OCI-LY1 (cell line): ENCODE results near the gene ZBED2.

ENCODE experiments used
- H2AFZ ChIP-seq: fragments of 200-600 bp; sonication (generic), shearing (Covaris generic); 2 replicates; pipeline ENCODE4 v1.6.0; 2014; ENCODE audit warnings: antibody characterized with exemption, mild to moderate bottlenecking, low read length
- H3F3A ChIP-seq: fragments of 200-600 bp; sonication (generic), shearing (Covaris generic); 2 replicates; pipeline ENCODE4 v1.6.0; 2014; ENCODE audit warnings: mild to moderate bottlenecking, antibody characterized with exemption, low read length, moderate library complexity; ENCODE audit not compliant: insufficient read depth
- H3K27ac ChIP-seq: fragments of 200-600 bp; sonication (generic); 2 replicates; pipeline ENCODE4 v1.5.1; 2014; ENCODE audit warnings: low read length, mixed run types, mild to moderate bottlenecking, low read depth; ENCODE audit not compliant: poor library complexity, severe bottlenecking
- H3K27me3 ChIP-seq: fragments of 200-600 bp; sonication (generic); 2 replicates; pipeline ENCODE4 v1.6.0; 2014; ENCODE audit warnings: antibody characterized with exemption, mild to moderate bottlenecking, low read length, moderate library complexity; ENCODE audit not compliant: insufficient read depth
- H3K36me3 ChIP-seq: fragments of 200-600 bp; sonication (generic); 2 replicates; pipeline ENCODE4 v1.6.1; 2014; ENCODE audit warnings: mild to moderate bottlenecking, antibody characterized with exemption, low read length, moderate library complexity, mixed read lengths; ENCODE audit not compliant: insufficient read depth
- H3K4me1 ChIP-seq: fragments of 200-600 bp; sonication (generic); 2 replicates; pipeline ENCODE4 v1.5.1; 2014; ENCODE audit warnings: mild to moderate bottlenecking, low read length, moderate library complexity; ENCODE audit not compliant: insufficient read depth, severe bottlenecking
- H3K4me2 ChIP-seq: fragments of 200-600 bp; sonication (generic), shearing (Covaris generic); 2 replicates; pipeline ENCODE4 v1.6.1; 2014; ENCODE audit warnings: low read length
- H3K4me3 ChIP-seq: fragments of 200-600 bp; sonication (generic); 2 replicates; pipeline ENCODE4 v1.5.1; 2014; ENCODE audit warnings: low read length, low read depth, mild to moderate bottlenecking, mixed read lengths; ENCODE audit not compliant: poor library complexity, severe bottlenecking
- H3K79me2 ChIP-seq: fragments of 200-600 bp; shearing (Covaris generic); 2 replicates; pipeline ENCODE4 v1.6.1; 2016; ENCODE audit warnings: mixed run types, low read length, mixed read lengths; ENCODE audit not compliant: insufficient read depth
- H3K9ac ChIP-seq: fragments of 200-600 bp; sonication (generic), shearing (Covaris generic); 2 replicates; pipeline ENCODE4 v1.6.1; 2014; ENCODE audit warnings: mild to moderate bottlenecking, low read length, mixed read lengths
- H3K9me2 ChIP-seq: fragments of 200-600 bp; sonication (generic), shearing (Covaris generic); 2 replicates; pipeline ENCODE4 v1.6.1; 2014; ENCODE audit warnings: low read depth, mild to moderate bottlenecking, low read length, mixed read lengths
- H3K9me3 ChIP-seq: fragments of 200-600 bp; shearing (Covaris generic); 2 replicates; pipeline ENCODE4 v1.6.1; 2014; ENCODE audit warnings: low read length, mixed read lengths
- H4K20me1 ChIP-seq: fragments of 200-600 bp; sonication (generic), shearing (Covaris generic); 2 replicates; pipeline ENCODE4 v1.6.0; 2016; ENCODE audit warnings: mild to moderate bottlenecking, low read length; ENCODE audit not compliant: insufficient read depth
- EZH2 ChIP-seq: fragments of 200-600 bp; sonication (generic), shearing (Covaris generic); IDR thresholded peaks from 2 replicates; pipeline ENCODE4 v1.8.0; 2017; ENCODE audit warnings: borderline replicate concordance, mixed run types, mild to moderate bottlenecking, antibody characterized with exemption, low read length, moderate library complexity, mixed read lengths
- TF ChIP-seq, protein P1 (sequence below): fragments of 200-600 bp; sonication (generic), shearing (Covaris generic); IDR thresholded peaks from 2 replicates; pipeline ENCODE4 v1.5.1; 2017; ENCODE audit warnings: mild to moderate bottlenecking, antibody characterized with exemption, low read length, moderate library complexity, mixed read lengths

ZBED2 gene

GRCh38 chr3:111607240-111607920 is 12.2 kb upstream of the ZBED2 start:
- no peak overlapping the region for H3K4me3 ChIP-seq
- no peak overlapping the region for H3K27ac ChIP-seq
- TF ChIP-seq, protein P1, sequence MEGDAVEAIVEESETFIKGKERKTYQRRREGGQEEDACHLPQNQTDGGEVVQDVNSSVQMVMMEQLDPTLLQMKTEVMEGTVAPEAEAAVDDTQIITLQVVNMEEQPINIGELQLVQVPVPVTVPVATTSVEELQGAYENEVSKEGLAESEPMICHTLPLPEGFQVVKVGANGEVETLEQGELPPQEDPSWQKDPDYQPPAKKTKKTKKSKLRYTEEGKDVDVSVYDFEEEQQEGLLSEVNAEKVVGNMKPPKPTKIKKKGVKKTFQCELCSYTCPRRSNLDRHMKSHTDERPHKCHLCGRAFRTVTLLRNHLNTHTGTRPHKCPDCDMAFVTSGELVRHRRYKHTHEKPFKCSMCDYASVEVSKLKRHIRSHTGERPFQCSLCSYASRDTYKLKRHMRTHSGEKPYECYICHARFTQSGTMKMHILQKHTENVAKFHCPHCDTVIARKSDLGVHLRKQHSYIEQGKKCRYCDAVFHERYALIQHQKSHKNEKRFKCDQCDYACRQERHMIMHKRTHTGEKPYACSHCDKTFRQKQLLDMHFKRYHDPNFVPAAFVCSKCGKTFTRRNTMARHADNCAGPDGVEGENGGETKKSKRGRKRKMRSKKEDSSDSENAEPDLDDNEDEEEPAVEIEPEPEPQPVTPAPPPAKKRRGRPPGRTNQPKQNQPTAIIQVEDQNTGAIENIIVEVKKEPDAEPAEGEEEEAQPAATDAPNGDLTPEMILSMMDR: no peak
- TF ChIP-seq EZH2: no peak
- no peaks in the 10 kb centered on the region for H3K27me3 ChIP-seq
- no peaks in the 10 kb centered on the region for H3K9me3 ChIP-seq
- H3K79me2 ChIP-seq: no peaks in the 10 kb centered on the region
- H3K9ac ChIP-seq: no peak overlapping the region
- H2AFZ ChIP-seq: no peak overlapping the region
- no peaks in the 10 kb centered on the region for H3K36me3 ChIP-seq
- no peaks in the 10 kb centered on the region for H4K20me1 ChIP-seq
- peaks cover 16% of the 10 kb centered on the region for H3K4me1 ChIP-seq
- no peak overlapping the region for H3K4me2 ChIP-seq
- H3K9me2 ChIP-seq: no peaks in the 10 kb centered on the region
- H3F3A ChIP-seq: no peaks in the 10 kb centered on the region

- no peak overlapping the region for H2AFZ ChIP-seq
- peaks cover 15% of the 10 kb centered on the region for H3K4me1 ChIP-seq
- no peaks in the 10 kb centered on the region for H3K9me2 ChIP-seq
- H3K36me3 ChIP-seq: no peaks in the 10 kb centered on the region
- H3K9me3 ChIP-seq: no peaks in the 10 kb centered on the region
- no peak overlapping the region for H3K4me2 ChIP-seq
- H3K27ac ChIP-seq: no peak overlapping the region
- no peak overlapping the region for H3K9ac ChIP-seq
- TF ChIP-seq, protein P1: no peak
- no peak for TF ChIP-seq EZH2
- H3K4me3 ChIP-seq: no peak overlapping the region
- no peaks in the 10 kb centered on the region for H3F3A ChIP-seq
- no peaks in the 10 kb centered on the region for H3K79me2 ChIP-seq
- H3K27me3 ChIP-seq: no peaks in the 10 kb centered on the region
- no peaks in the 10 kb centered on the region for H4K20me1 ChIP-seq
Observed at GRCh38 chr3:111605493-111605892, 10.3 kb upstream of the ZBED2 start.

DNA sequence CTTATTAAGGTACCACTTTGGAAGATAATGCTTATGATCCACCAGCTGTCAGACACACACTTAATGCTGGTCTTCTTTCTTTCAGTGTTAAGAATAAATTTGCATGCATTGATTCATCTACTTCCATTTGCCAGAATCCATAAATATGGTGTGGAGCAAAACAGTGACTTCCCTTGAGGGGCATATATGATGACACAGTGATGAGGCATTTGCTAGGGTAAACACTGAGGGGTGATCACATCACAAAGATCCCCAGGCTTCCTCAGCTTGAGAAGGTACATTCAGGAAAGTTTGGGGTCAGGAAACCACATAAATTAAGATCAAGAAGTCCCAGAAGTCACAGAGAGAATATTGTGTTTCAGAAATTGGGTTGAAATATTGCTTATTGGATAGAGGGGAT is 9.9 kb upstream of the ZBED2 start:
- Histone ChIP-seq H3K27me3 (no peaks in the 10 kb centered on the region), H3K36me3 (no peaks in the 10 kb centered on the region), H3K79me2 (no peaks in the 10 kb centered on the region), H3K9me3 (no peaks in the 10 kb centered on the region), H2AFZ (no peak overlapping the region), H3K4me2 (no peak overlapping the region), H3F3A (no peaks in the 10 kb centered on the region), H3K9ac (no peak overlapping the region), H3K9me2 (no peaks in the 10 kb centered on the region), H3K4me1 (peaks cover 11% of the 10 kb centered on the region), H3K4me3 (no peak overlapping the region), H3K27ac (no peak overlapping the region), H4K20me1 (no peaks in the 10 kb centered on the region)
- TF ChIP-seq, protein P1: no peak
- TF ChIP-seq EZH2: no peak
